T47D (cell line): ENCODE measurements around the gene SCN1B.
"Not testable (repeated sequence)": the region's sequence is repeated elsewhere in the genome, so short reads cannot be mapped to it uniquely, and the experiment has no call there.

ENCODE experiments used
- DNase-seq, 2 experiments: peaks; one replicate each; pipeline versions ENCODE4 v3.0.0 to v3.0.0-alpha.2; 2011 to 2012; ENCODE audit warnings: low read depth in 1 of 2, low spot score in 1 of 2
- JUND ChIP-seq: IDR thresholded peaks from 2 replicates; pipeline ENCODE4 v1.6.1; 2012; ENCODE audit warnings: low read depth
- in situ Hi-C: cut with HindIII; loops from 2 replicates; pipeline ENCODE4 v1.10.0; 2016; ENCODE audit warnings: low sequenced_read_pairs, low pct_unique_long_range_greater_than_20kb

SCN1B gene

GRCh38 chr19:35046461-35046860, 16.2 kb downstream of the SCN1B start:
- in situ Hi-C loops, result no loop called here
- TF ChIP-seq JUND, result no peak
- no peak for DNase-seq

- in situ Hi-C loops, result no loop called here
- DNase-seq, result no peak
- no peak for TF ChIP-seq JUND
Measured at GRCh38 chr19:35048911-35049411, 18.7 kb downstream of the SCN1B start.

GRCh38 chr19:35049456-35049855, 19.2 kb downstream of the SCN1B start:
- in situ Hi-C loops, result no loop called here
- DNase-seq, result no peak
- no peak for TF ChIP-seq JUND

- DNase-seq, in situ Hi-C loops: not testable (repeated sequence)
Measured at GRCh38 chr19:35050662-35051061, 20.4 kb downstream of the SCN1B start.

GRCh38 chr19:35051268-35051667, 21.0 kb downstream of the SCN1B start:
- in situ Hi-C loops, DNase-seq: not testable (repeated sequence)

- in situ Hi-C loops, result no loop called here
- DNase-seq, result no peak
- TF ChIP-seq JUND, result no peak
Measured at GRCh38 chr19:35051796-35052195, 21.5 kb downstream of the SCN1B start.

GRCh38 chr19:35052599-35053190, 22.4 kb downstream of the SCN1B start:
- in situ Hi-C loops, result no loop called here
- no peak for DNase-seq
- TF ChIP-seq JUND, result no peak

- no peak for DNase-seq
- in situ Hi-C loops, result no loop called here
- no peak for TF ChIP-seq JUND
Measured at GRCh38 chr19:35053667-35054293, 23.5 kb downstream of the SCN1B start.

- no peak for DNase-seq
- no peak for TF ChIP-seq JUND
- in situ Hi-C loops, result no loop called here
Measured at GRCh38 chr19:35054626-35055025, 24.4 kb downstream of the SCN1B start.

GRCh38 chr19:35055715-35056179, 25.5 kb downstream of the SCN1B start:
- no peak for TF ChIP-seq JUND
- no peak for DNase-seq
- in situ Hi-C loops, result no loop called here

- in situ Hi-C loops, result no loop called here
- DNase-seq, result no peak
Measured at GRCh38 chr19:35056513-35057063, 26.3 kb downstream of the SCN1B start.

GRCh38 chr19:35058370-35058769, 28.1 kb downstream of the SCN1B start:
- DNase-seq, result no peak
- in situ Hi-C loops, result no loop called here
- TF ChIP-seq JUND, result no peak

More at GRCh38 chr19:35056513-35057063, 26.3 kb downstream of the SCN1B start:
- TF ChIP-seq JUND, result no peak

- TF ChIP-seq JUND, result no peak
- in situ Hi-C loops, result no loop called here
- no peak for DNase-seq
Measured at GRCh38 chr19:35059006-35059798, 28.9 kb downstream of the SCN1B start.
